ENCODE results near the gene HVCN1. TPM values are rescaled to one million over a fixed set of nuclear protein-coding genes. Genes with fewer than 3 reads are reported as not detected.

HVCN1 gene
- total and polyA plus RNA-seq, 2 of the 8 experiments (the other 6 are each of a cell fraction or from before 2014, with no cell fraction given) = 5.8 to 11.2 TPM

DNA sequence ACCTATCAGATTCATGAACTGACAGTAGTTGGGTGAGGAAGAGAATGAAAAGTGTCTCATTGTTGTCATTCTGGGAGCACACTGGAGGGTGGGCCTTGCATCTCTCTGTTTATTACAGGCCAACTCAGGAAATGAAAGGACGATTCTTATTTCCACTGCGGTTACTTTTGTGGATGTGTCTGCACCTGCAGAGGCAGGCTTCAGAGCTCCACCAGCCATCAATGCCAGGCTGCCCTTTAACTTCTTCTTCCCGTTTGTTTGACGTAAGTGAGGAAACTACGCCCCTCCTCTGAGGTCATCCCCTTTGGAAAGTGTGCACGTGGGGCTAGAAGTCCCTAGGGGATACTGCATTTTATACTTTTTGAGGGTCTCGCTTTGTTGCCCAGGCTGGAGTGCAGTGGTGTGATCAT is 41.3 kb downstream of the HVCN1 start:
- WGBS, 2 experiments (ENCODE audit: extremely low coverage in 1 of 2, insufficient coverage in 1 of 2, insufficient read length in 1 of 2, insufficient replicate concordance in 2 of 2, low coverage in 1 of 2, low lambda C conversion rate in 2 of 2, missing lambda C conversion rate in 1 of 2) = 92% methylated on average over 7 of the region's 7 CpGs; no CpG with 5 or more reads in 1 of the 2 experiments
- no peak overlapping the region for H4K8ac ChIP-seq (ENCODE audit: extremely low read depth, insufficient read depth, low read length)
- POLR2A ChIA-PET (ENCODE audit: partially characterized antibody) = no interaction called here
- H4K20me1 ChIP-seq (replicated peaks in 1 of 2; ENCODE audit: control insufficient read depth in 1 of 2, insufficient read depth in 2 of 2, low read length in 2 of 2) = no peaks in the 10 kb centered on the region
- no peak overlapping the region for H2BK120ac ChIP-seq (replicated peaks; ENCODE audit: low read depth, low read length)
- no peak overlapping the region for H2BK15ac ChIP-seq (ENCODE audit: low read length)
- H2BK5ac ChIP-seq (ENCODE audit: low read depth, low read length) = no peak overlapping the region
- no peak overlapping the region for H4K5ac ChIP-seq (ENCODE audit: insufficient read length, low read depth, low read length)
- no peaks in the 10 kb centered on the region for H3K79me2 ChIP-seq (ENCODE audit: control insufficient read depth in 1 of 2, insufficient read depth in 2 of 2, low read length in 2 of 2)
- H3K14ac ChIP-seq (ENCODE audit: insufficient read length) = no peak overlapping the region
- H3K4me3 ChIP-seq (ENCODE audit: extremely low read depth in 1 of 4, insufficient read depth in 2 of 4, low read depth in 3 of 4, low read length in 4 of 4) = no peak overlapping the region
- no peak for DNase-seq (ENCODE audit: low read depth in 1 of 2, low spot score in 2 of 2)
- no peak overlapping the region for H3K27ac ChIP-seq (ENCODE audit: low read depth, low read length)
- H3K4me1 ChIP-seq (replicated peaks in 1 of 4; ENCODE audit: control insufficient read depth in 3 of 4, insufficient read depth in 4 of 4, low read length in 3 of 4) = no peaks in the 10 kb centered on the region
- no peak overlapping the region for H2AK5ac ChIP-seq (ENCODE audit: low read depth, low read length)
- no peak overlapping the region for H3K56ac ChIP-seq (replicated peaks; ENCODE audit: insufficient read length, low read depth, low read length)
- H3K23me2 ChIP-seq (ENCODE audit: low read depth, low read length) = no peaks in the 10 kb centered on the region
- H2AFZ ChIP-seq (ENCODE audit: low read length) = no peak overlapping the region
- CTCF ChIA-PET (ENCODE audit: partially characterized antibody) = no interaction called here
- H3K9ac ChIP-seq (replicated peaks in 1 of 4; ENCODE audit: extremely low read depth in 1 of 4, low read depth in 3 of 4, low read length in 3 of 4) = no peak overlapping the region
- H3K9me3 ChIP-seq (ENCODE audit: insufficient read depth in 2 of 2, low read depth in 1 of 2, low read length in 1 of 2) = no peaks in the 10 kb centered on the region
- H3K23ac ChIP-seq (ENCODE audit: insufficient read length) = no peak overlapping the region
- FAIRE-seq = no peak
- H3K27me3 ChIP-seq (replicated peaks in 1 of 4; ENCODE audit: control insufficient read depth in 3 of 4, extremely low read depth in 1 of 4, insufficient read depth in 3 of 4, low read length in 3 of 4) = no peaks in the 10 kb centered on the region
- H3K36me3 ChIP-seq (ENCODE audit: control insufficient read depth in 2 of 4, insufficient read depth in 4 of 4, low read length in 3 of 4) = no peaks in the 10 kb centered on the region
- no peaks in the 10 kb centered on the region for H3K79me1 ChIP-seq (ENCODE audit: low read depth, low read length)
- H3K18ac ChIP-seq (ENCODE audit: extremely low read depth, low read length) = no peak overlapping the region
- H3K4me2 ChIP-seq (ENCODE audit: insufficient read depth in 1 of 2, low read depth in 2 of 2, low read length in 2 of 2) = no peak overlapping the region
- H4K91ac ChIP-seq (replicated peaks; ENCODE audit: insufficient read length, low read length) = no peak overlapping the region
- no peak overlapping the region for H3K4ac ChIP-seq (replicated peaks; ENCODE audit: insufficient read length, low read depth, low read length)
- H2BK20ac ChIP-seq (ENCODE audit: low read length) = no peak overlapping the region
- no peak overlapping the region for H2BK12ac ChIP-seq (ENCODE audit: low read depth, low read length)
- TF ChIP-seq ZNF274 (IDR thresholded peaks at IDR 0.05; ENCODE audit: borderline replicate concordance, extremely low read depth, low read length) (no peak), POLR2AphosphoS5 (IDR thresholded peaks at IDR 0.05; ENCODE audit: low read depth, low read length) (no peak), SUZ12 (IDR thresholded peaks at IDR 0.05; ENCODE audit: low read length) (no peak), NANOG (IDR thresholded peaks at IDR 0.05; ENCODE audit: insufficient read depth, low read depth, low read length, poor library complexity, severe bottlenecking) (no peak), MAFK (IDR thresholded peaks at IDR 0.05; ENCODE audit: low read depth, low read length) (no peak), CHD1 (IDR thresholded peaks at IDR 0.05; ENCODE audit: low read depth, low read length) (no peak), EP300 (IDR thresholded peaks at IDR 0.05; ENCODE audit: borderline replicate concordance in 1 of 2, low read depth in 2 of 2, low read length in 2 of 2) (no peak), NRF1 (IDR thresholded peaks at IDR 0.05; ENCODE audit: low read depth, low read length) (no peak)

All from H1 (cell line).